HG03095 (cell line): ENCODE results near the gene PRF1.

Experiments used
- ATAC-seq: cut with Tn5 transposase; IDR thresholded peaks from one replicate; pipeline ENCODE4 v1.9.1; 2021; ENCODE audit warnings: moderate library complexity; ENCODE audit not compliant: unreplicated experiment

Gene PRF1

DNA sequence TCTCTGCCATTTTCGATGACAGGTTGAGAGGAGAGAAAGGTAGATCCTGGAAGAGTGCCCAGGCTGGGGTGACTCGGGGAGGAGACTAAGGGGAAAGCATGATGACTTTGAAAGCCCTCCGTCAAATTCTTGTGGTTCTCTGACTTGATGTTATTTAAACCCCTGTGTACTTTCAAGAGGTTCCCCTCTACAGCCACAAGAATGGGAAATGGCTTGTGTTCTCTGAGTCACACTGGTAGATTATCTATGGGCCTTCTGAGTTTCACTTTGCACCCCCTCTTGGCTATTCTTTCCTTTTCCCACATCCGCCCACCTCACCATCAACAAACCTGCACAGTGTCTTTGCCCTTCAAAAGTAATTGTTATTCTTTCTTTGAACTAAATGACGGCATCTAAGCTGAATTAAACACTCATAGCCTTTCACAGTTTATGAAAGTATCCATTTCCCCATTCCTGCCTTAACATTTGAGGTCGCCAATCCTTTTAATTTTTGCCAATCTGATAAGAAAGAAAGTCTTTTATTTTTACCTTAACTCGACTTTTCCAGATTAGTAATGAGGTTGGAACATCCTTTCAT is 24.1 kb downstream of the PRF1 start:
- peak; percentile 67 for ATAC-seq

GRCh38 chr10:70576803-70577517 is 25.6 kb downstream of the PRF1 start:
- no peak for ATAC-seq

- ATAC-seq = peak; percentile 45
These were observed 26.4 kb downstream of the PRF1 start for GRCh38 chr10:70575874-70576802.

- ATAC-seq = no peak
These were observed 27.1 kb downstream of the PRF1 start for GRCh38 chr10:70575486-70575873.

DNA sequence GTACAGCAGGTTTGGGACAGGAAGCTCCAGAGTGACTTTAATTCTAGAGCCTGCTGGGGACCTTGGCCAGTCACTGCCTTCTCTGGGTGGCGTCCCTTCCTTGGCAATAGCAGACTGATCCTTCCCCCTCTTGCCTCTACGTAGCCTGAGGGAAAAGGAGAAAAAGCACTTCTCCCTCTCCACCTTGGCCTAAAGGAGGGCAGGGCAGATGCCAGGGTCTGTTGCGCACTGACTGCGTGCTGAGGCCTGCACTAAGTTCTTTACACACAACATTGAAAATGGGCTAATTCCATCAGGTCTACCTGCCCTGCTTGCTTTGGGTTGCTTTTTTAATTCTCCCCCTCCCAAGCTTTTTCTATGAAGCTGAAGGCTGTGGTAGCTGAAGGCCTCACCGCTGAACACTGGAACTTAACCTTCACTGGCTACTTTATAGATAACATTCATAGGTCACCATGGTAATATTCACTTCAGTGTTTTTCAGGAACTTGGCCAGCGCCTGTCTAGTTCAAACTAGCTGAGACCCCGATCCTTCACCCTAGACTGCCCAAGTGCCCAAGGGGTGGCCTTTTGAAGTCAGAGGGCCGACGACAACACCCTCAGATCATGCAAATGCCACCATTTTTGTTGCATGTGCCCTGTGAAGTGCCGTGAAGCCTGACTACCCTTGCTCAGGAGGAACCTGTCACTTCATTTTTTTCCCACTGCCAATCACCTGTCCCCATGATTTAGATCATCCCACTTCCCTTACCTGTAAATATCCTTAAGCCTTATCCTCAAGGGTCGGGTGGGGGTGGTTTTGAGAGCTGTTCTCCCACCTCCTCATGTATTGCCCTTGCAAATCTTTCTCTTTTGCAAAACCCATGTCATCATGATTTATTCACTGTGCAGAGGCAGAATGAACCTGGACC is 28.7 kb downstream of the PRF1 start:
- no peak for ATAC-seq

GRCh38 chr10:70571636-70572439 is 30.7 kb downstream of the PRF1 start:
- no peak for ATAC-seq

DNA sequence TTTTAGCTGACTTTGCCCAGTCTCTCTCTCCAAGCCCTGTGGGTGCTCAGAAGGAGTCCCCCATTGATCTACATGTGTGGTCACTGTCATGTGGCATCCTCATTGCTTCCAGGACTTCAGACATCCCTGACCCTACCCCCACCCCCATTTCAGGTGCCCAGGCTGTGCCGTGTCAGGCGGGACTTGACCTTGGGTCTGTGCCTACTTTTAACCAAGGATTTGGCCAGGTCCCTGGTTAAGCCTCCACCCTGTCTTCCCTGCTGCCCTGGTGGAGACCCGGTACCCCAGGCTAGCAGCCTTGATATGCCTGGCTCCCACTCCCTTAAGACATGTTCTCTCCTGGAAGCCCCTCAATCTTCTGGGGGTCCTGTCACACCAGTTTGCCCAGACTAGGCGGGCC is 31.3 kb downstream of the PRF1 start:
- ATAC-seq = no peak

DNA sequence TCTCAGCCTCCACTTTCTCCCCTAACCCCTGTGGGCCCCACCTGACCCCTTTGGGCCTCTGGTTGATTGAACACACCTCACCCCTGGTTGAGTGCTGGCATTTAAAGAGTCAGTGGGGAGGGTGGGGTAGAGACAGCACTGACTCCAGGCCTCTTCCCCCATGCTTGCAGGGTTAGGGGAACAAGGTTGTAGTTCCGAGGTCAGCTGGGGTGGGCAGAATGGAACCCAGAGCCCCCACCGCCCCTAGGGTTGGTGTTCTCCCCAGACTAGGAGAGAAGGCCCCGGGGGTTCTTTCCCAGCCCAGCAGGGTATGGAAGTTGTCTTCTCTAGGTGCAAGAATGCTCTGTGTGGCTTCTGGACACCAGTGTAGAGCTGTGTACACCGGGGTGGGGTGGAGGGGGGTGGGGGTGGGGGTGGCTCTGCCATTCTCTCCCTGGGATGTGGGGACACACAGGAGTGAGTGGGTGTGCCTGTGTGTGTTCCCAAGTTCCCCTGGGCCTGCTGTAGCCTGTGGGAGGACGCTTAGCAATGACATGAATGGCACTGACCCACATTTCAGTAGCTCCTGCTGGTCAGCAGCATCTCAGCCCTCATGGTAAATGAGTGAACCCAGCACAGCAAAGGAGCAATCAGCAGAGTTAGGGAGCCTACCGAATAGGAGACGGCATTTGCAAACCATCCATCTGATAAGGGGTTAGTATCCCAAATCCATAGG is 33.6 kb downstream of the PRF1 start:
- no peak for ATAC-seq

- ATAC-seq = no peak
These were observed 34.4 kb downstream of the PRF1 start for GRCh38 chr10:70568113-70568512.

DNA sequence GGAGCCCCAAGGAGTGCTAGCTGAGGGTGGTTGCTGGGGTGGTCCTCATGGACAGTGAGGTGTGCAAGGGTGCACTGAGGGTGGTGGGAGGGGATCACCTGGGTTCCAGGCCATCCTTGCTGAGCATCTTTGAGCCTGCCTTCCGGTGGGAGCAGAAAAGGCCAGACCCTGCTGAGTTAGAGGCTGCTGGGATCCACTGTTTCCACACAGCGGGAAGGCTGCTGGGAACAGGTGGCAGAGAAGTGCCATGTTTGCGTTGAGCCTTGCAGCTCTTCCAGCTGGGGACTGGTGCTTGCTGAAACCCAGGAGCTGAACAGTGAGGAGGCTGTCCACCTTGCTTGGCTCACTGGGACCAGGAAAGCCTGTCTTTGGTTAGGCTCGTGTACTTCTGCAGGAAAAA is 34.9 kb downstream of the PRF1 start:
- no peak for ATAC-seq

DNA sequence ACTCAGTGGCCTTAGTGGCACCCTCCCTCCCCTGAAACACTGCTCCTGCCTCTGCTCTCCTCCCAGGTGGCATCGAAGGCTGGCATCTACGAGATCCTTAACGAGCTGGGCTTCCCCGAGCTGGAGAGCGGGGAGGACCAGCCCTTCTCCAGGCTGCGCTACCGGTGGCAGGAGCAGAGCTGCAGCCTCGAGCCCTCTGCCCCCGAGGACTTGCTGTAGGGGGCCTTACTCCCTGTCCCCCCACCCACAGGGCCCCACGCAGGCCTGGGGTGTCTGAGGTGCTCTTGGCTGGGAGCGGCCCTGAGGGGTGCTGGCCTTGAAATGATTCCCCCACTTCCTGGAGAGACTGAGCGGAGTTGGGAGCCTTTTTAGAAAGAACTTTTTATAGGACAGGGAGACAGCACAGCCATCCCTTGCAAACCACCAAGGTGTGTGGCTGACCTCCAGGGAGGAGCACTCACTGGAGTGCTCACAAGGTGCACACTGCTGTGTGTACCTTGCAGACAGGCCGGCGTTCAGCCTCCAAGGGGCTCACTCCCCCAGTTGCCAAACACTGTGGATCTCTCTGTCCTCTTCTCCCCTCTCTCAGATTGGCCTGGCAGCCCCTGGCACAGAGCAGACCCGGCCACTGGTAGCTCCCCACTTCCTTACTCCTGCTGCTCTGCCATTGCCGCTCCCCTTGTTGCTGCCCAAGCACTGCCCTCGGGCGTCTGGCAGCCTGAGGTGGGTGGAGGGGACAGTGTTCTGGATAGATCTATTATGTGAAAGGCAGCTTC is 35.8 kb downstream of the PRF1 start:
- no peak for ATAC-seq

DNA sequence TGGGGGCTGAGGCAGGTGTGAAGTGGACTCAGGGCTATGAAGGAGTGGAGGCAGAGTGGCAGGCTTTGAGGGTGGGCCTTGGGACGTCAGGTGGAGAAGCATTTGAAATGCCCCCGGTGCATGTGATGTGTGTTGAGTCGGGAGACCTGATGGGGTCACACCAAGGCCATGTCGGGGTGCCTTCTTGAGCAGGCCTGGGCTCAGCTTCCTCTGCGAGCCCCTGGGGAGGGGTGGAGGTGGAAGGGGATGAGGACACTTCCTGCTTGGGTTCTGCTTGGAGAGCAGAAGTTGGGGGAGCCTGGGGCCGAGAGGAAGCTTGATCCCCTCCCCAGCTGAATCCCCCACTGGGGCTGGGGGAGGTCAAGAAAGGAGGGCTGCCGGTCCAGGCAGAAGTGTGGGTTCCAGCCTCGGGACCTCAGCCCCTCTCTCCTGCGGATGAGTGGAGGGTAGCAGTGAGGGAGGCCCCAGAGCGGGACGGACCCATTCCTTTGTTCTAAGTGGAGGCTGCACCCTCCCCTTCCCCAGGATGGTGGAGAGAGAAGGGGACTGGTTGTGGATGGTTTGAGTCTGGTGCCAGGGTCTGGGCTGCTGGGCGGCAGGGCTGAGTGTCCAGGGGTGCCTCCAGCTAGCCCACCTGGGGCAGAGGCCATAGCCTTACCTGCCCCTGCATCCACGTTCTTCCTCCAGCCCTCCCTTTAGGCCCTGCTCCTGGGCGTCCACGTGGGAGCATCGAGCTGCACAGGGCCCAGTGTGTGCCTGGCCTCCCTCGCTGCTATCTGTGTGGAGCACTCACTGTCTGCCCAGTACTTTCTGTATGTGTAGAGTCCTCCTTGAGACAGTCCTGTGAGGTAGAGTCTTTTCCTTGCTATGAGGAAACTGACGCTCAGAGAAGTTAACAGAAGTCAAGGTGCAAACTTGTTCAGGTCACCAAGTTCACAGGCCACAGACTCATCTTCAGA is 36.7 kb downstream of the PRF1 start:
- no peak for ATAC-seq

GRCh38 chr10:70564901-70565351 is 37.6 kb downstream of the PRF1 start:
- no peak for ATAC-seq

DNA sequence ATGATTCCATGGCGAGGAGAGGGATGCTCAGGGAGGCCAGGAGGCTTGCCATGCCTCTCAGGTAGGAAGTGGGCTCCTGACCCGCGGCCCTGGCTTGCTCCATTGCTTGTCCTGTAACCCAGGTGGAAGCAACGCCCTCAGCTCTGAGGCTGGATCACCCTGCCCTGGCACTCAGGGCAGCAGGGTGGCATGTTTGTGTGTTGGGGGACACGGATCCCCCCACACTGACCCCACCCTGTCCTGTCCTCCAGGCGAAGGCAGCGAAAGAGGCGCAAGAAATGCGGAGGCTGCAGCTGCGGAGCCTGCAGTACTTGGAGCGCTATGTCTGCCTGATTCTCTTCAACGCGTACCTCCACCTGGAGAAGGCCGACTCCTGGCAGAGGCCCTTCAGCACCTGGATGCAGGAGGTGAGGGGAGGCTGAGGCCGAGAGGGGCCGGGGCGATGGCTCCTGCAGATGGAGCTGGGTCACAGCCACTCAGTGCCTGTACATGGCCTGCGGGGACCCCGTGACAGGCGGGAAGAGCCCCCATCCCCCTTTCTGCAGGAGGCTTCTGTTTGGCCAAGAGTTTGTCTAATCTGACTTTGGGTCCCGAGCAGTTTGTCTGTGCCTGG is 38.3 kb downstream of the PRF1 start:
- no peak for ATAC-seq

DNA sequence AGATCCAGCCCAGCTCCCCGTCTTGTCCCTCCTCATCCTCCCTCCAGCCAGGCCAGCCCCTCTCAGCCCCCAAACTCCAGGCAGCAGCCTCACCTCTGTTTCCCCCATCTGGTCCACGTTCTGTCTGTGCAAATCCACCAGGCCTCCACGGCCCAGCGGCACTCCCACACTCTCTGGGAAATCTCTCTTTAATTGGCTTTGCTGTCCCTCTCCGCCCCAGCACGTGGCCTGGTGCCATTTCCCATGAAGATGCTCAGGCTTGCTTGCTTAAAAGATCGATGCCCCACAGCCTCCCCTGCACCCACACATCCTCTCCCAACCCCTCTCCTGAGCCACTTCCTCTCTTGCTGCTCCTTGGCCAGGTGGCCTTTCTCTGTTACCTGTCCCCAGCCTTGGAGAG is 39.3 kb downstream of the PRF1 start:
- no peak for ATAC-seq

DNA sequence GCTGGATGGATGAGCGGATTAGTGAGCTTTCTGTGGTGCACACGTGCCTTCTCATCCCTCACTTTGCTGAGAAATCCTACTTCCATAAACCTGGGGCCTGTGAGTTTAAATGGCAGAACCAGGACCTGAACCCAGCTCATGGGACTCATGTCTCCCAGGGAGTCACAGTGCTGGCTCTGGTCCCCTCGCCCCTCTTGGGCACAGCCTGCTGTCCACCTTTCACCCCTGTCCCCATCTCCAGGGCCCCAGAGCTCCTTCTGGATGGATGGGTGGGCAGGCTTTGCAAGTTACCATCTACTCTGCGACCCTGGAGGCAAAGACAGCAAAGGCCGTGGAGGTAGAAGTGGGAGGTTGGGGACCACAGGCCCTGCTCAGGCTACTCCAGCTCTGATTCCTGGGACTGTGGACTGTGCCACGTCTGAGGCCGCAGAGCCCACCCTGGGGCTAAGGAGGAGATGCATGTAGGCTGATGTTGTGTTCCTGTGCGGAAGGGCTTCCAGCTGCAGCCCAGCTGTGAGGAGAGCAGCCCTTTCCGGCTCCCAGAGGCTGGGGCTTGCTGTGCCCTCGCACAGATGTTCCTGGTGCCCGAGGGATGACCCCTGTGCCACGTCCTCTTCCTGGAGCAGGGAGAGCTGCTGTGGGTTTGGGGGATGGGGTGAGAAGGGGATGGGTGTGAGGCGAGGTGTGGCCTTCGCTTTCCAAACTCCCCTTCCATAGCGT is 40.3 kb downstream of the PRF1 start:
- ATAC-seq = no peak
